Glomerular visceral epithelial cell (primary cell): Measurements from ENCODE around the gene GPR183.
"Not testable (repeated sequence)": the region's sequence is repeated elsewhere in the genome, so short reads cannot be mapped to it uniquely, and the experiment has no call there.

Source experiments
- DNase-seq: peaks from one replicate; pipeline ENCODE4 v3.0.0-alpha.2; 2016; ENCODE audit errors: extremely low spot score

Gene GPR183

DNA sequence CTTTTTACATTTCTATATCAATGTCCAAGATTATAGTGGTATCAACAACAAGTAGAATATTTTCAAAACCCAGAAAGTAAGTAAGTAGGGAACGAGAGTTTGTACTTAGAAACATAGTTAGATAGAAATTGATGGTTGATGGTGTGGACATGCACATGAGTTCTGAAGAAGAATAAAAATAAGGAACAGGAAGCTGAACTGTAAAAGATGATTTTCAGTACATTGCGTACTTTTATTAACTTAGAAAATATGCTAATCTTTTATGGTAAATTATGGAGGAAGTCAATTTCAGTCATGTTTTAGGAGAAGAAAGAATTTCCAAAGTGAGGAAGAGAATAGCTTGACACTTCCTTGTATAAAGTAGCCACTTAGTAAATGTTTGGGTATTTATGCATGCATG is 36.7 kb downstream of the GPR183 start:
- no peak for DNase-seq

DNA sequence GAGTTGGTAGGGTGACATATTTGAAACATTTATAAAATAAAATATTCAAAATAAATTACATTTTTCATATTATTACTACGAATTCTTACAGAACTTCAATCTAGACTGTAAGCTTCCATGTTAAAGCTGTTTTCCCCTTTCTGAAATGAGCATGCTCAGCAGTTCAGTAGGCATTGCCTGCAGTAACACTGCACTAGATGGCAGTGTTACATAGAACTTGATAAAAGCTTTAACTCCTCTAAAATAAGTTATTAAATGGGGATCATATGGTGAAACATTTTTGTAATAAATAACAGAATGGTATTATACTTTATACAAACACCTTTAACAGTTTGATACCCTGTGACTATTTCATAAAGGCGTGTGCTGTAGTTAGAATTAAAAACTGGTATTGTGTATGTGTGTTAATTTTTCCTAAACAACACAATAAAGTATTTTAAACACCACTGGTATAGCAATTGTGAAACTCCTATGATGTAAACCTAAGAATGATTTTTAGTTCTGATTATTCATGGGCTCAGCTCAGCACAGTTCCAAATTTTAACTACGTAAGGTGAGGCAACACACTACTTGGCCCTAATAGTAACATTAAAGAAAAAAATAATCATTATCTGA is 37.5 kb downstream of the GPR183 start:
- DNase-seq = peak; percentile 54

DNA sequence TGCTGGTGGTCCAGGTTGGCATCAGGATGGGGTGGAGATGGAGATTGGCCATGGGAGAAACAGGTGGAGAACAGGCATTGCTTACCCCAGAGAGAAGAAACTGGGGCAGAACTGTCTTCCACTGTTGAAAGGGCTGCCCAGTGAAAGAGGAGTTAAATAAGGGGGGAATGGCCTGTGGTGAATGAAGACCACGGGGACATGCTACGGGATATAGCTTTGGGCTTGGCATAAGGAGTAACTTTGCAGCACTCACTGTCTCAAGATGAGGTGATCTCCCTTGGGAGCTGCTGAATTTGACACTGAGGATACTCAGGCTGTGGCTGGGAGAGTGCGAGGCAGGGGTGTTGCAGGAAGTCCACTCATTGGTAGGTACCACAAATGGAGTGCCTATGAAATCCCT is 38.4 kb downstream of the GPR183 start:
- DNase-seq = no peak

DNA sequence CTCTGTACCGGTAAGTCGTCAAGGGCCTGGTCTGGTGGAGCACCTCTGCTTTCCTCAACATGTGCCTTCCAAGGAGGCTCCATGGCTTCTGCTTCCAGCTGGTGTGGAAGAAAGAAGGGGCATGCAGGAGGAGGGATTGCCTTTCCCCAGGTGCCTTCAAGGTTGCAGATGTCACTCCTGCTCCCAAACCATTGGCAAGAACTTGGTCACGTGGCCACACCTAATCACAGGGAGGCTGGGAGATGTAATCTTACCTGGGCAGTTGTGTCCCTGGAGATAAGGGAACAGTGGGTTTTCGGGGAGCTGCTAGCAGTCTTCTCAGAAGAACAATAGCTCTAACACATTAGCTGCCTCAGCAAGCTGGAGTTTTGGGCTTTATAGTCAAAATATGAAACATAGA is 39.3 kb downstream of the GPR183 start:
- no peak for DNase-seq

DNA sequence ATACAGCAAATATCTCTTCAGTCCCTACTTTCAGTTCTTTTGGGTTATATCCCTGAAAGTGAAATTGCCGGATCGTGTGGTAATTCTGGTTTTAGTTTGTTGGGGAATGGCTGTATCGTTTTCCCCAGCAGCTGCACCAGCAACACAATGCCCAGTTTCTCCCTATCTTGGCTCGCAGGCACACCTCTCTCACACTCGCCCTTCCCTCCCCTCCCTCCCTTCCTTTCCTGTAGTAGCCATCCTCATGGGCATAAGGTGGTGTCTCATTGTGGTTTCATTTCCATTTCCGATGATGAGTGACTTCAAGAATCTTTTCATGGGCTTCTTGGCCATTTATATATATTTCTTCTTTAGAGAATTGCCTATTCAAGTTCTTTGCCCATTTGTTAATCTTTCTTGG is 40.4 kb downstream of the GPR183 start:
- no peak for DNase-seq

DNA sequence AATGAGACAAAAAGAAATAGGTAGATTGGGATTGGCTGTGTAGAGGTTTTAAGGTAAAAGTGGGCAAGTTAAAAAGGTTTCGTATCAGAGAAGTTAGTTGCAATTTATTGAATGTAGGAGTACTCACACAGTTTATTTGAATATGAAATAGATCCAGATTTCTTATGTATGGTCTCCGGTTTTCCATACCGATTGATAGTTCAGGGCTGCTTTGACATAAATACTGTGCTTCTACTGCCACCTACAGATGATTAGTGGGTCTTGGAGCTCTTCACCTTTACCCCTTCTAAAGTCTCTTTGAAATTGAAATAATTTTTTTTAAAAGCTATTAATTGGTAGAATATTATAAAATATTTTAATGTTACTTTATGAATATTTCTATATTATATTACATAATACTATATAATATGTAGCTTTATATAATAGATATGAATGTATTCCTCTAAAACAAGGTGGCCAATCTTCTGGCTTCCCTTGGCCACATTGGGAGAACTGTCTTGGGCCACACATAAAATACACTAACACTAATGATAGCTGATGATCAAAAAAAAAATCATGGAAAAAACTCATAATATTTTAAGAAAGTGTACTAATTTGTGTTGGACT is 41.3 kb downstream of the GPR183 start:
- peak; percentile 46 for DNase-seq

DNA sequence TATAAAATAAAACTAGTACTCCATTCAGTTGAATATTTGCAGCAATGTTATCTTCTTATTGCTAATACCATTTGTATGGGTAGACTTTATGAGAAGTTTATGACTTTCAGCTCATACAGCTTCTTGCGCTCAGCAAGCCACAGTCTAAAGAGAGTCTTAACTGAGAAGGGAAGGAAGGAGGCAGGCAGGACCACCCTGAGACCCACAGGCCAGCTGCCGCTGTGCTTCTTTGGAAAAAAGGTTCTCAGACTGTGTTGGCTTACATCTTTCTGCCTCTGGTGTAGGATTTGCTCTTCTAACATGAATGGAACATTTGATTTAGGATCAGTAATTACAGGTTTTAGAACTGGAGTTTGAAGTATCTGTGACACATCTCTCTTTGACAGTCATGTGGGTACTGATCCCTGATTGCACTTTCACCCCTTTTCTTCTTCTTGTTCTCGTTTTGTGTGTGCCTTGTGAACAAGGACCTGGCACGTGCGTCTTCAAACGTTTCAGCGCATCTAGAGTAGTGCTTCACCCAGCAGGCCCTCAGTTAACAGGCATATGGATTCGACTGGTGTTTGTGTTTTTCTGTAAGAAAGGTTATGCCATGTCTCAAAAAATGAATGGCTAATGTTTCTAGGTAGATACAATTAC is 41.9 kb downstream of the GPR183 start:
- DNase-seq = no peak

DNA sequence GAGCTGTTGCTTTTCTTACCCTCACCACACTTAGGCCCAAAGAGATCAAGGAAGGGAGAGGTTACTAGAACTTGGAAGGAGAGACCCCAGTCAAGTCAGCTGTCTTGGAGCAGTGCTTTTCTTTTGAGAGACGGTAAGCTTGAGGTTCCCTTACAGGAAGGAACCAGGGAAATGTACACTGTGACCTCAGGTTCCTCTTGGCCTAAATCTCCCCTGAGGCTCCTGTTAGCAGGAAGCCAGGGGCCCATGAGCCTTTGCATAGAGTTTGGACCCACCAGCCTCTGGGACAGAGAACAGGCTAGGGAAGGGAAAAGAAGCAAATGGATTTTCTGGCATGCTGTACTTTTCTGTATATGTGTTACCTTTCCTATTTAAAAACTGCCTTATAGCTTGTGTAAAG is 43.1 kb downstream of the GPR183 start:
- DNase-seq = no peak

DNA sequence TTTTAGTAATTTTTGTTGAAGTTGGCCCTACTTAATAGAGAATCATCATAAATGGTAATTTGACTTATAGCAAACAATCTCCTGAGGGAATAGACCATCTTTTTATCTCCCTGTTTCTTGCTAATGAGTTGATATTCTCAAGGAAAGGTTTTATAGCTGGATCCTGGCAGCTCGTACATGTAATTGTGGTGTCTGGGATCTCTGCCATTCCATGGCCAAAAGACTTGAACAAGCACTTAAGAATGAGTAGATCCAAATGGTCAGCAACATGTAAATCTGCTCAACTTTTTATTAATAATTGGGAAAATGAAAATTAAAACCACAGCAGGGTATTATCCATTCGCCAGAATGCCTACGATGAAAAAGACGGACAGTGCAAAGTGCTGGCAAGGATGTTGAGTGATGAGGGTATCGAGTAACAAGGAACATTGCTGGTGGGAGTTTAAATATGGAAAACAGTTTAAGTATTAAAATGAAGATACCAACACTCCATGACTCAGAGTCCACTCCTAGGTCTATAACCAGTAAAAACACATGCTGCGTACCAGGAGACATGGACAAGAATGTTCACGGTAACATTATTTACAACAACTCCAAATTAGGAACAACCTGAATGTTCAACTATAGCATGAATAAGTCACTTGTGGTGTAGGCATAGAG is 43.9 kb downstream of the GPR183 start:
- no peak for DNase-seq

DNA sequence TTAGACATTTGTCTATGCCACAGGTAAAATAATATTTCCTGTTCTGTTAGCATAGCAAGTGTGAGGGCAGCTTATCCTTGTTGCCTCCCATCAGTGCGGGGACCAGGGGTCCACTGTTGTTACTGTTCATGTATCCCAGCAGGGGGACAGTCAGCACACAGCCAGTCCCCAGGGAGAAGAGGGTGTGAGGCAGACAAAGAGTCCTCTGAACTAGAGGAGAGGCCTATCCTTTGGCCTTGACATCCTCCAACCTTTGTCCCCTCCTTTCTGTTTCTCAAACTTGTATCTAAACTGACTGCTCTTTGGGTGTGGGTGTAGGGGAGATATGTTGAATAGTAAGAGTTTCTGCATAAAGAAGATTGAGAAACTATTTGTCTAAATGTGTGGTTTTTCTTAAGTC is 46.1 kb downstream of the GPR183 start:
- DNase-seq = no peak

DNA sequence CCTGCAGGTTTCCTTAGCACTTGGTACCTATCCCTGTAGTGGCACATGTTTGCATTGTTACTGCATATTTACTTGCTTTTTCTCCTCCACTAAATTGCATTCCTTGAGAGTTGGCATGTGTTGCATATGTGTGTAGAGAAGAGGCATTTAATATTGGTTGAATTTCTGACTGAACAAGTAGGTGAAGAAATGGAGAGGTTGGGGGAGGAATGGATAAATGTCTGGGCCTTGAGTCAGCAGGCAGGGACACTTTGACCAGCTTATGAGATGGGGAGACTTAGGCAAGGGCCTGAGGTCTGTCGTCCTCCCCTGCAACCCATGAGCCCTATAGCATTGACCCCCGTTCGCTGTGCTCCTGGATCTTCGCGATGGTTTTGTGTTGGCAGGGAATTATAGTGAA is 47.0 kb downstream of the GPR183 start:
- no peak for DNase-seq

DNA sequence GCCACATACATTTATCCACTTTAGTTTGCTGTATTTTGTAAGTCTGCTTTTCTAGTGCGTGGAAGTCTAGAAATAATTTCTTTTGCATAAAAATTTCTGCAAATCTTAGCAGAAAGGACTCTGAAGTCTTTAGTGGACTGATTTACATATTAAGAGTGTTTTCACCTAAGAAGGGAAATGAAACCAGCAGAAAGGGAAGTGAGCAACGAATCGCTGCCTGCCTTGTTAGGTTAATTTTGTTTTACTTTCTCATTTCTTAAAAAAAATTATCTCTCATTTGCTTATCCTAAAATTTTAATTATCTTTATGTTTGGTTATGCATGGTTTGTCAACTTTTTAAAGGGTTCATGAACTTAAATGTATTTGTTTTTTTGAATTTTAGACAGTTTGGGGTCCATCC is 48.3 kb downstream of the GPR183 start:
- DNase-seq = no peak

DNA sequence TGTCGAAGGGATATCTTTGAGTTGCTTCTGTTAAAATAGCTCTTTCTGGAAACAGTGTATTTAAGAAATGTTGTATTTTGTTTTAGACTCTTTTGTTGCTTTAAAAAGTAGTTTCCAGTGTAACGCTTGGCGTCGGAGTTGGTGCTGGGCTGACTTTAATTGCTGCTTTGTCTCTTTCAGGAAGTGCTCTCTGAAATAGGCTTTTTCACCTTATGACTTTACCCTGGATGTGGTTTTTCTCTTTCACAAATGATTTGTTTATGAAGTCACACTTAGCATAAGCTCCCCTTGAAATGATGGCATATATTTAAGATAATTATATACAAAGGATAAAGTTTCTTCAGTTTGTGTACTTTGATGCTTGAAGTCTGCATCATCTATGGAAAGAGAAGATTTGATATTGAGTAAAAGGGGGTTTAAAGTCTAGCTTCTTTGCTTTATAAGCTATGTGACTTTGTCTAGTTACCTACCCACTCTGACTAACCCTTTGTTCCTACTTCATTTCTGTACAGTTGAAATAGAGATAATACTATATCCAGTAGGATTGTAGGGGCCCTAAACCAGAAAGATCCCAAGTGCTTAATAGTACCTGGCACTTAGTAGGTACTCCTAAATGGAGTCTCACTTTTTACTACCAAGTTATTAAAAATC is 48.9 kb downstream of the GPR183 start, which contains the start of gene GPR18:
Gene GPR18 (minus strand): TSS at position 170 of the 651 bp plus-strand sequence. CDS start 2,507 bp downstream, outside the sequence.
- DNase-seq = no peak

DNA sequence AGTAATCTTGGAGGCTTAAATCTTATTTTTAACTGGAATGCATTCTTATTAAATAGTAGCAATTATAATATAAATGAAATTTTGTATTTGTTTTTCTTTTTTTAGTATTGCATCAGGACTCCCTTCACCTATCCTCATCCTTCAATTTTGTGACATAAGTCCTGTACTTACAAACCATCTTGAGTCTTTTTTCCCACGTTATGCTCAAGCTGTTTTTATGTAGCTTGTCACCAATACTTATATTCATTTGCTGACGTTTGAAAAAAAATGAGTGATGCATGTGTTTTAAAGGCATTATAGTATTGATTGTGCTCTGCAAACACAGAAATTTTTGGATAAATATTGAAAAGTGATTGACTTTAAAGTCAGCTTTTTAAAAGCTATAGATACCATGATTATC is 49.9 kb downstream of the GPR183 start:
- no peak for DNase-seq

DNA sequence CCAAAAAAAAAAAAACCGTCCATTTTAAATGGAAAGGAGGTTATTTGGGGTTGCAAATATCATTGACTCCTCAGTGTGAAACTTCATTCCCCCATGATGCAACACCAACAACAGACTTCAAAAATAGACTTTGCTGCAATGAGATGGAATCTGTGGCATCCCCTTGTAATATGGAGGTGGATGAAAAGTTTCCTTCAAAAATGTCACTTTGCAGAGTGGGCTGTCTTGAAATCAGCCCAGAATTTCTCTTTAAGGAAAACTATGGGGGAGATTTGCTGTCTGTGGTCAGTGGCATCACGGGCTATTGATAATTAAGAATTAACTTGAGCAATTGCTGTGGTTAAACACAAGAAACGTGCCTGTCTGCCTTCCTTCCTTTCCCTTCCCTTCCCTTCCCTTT is 50.5 kb downstream of the GPR183 start:
- peak; percentile 29 for DNase-seq

DNA sequence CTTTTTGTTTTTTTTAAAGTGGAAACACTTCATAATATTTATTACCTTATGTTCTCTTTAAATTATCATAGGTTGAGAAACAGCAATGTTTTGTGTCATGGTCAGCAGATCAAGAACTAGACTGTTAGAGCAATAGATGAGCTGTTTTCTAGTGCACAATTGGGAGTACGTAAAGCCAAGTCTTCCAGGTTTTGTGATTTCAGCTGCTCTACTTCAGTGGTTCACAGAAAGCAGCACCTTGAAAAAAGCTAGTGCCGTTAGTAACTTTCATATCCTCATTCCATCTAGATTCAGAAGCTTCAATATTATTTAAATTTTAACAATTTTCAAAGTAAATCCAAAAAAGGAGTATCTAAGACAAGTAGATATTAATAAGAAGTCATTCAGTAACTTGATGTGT is 50.9 kb downstream of the GPR183 start:
- no peak for DNase-seq

DNA sequence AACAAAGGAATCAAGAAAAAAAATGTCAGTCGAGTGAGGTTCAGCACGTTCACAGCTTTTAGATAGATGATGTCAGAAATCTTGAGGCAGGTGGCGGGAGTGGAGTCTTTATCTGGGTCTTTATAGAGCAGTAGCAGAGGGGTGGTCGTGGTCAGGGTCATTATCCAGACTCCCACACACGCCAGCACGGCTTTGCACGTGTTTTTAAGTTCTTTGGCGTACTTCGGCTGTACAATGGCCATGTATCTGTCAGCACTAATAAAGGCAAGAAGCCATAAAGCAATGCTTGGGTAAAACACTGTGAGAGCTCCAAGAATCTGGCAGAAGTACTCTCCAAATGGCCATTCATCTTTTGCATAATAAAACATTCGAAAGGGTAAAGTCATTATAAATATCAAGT is 51.9 kb downstream of the GPR183 start:
- no peak for DNase-seq

DNA sequence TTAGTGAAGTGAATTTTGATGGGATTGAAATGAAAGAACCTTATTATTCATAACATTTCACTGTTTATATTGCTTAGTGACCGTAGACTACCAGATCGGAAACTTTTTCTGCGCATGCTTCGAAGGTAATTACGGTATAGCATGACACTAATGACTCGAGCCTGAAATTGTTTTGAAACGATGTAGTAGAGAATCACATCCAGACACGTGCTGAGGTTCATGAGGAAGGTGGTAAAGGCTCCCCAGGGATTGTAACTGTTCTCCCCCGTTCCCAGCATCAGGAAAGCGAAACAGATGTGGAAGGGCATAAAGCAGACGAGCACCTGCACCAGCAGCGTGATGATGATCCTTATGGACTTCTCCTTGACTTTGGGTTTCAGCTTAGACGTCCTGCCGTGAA is 52.4 kb downstream of the GPR183 start:
- DNase-seq = no peak

DNA sequence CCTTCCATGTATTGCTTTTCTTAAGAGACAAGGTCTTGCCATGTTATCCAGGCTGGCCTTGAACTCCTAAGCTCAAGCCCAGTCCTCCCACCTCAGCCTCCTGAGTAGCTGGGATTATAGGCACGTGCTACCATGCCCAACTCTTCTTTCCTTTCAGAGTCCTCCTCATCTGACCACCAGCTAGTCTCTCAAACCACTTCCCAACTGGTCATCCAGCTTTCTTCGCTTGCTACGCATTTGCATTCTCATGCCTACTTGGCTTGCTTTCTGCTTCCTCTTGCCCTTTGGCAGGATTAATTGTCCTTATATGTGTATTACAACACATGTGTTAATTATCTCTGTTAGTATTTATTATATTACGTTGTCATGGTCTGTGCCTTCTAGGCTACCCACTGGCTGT is 55.3 kb downstream of the GPR183 start:
- DNase-seq = no peak

DNA sequence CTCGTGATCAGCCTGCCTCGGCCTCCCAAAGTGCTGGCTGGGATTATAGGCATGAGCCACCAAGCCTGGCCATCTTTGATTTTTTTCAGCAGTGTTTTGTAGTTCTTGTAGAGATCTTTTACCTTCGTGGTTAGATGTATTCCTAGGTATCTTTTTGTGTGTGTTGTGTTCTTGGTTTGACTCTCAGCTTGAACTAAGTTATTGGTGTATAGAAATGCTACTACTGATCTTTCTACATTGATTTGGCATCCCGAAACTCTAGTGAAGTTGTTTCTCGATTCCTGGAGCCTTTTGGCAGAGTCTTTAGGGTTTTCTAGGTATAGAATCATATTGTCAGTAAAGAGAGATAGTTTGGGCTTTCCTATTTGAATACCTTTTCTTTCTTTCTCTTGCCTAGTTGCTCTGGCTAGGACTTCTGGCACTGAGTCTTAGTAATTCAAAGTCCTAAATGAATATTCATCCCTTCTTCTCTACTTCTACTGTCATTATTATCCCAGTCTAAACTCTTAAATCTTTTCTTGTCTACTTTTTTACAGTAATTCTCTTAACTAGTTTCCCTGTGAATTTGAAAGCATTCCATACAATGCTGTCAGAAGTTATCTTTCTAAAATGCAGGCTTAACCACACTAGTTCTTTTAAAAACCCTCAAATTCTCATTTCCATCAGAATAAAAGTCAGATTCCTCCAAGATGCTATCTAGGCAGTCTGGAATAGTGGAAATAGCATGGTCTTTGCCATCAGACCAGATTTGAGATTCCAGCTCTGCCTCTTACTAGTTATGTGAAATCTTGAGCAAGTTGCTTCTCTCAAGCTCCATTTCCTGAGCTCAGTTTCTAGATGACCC is 56.0 kb downstream of the GPR183 start:
- DNase-seq = no peak

DNA sequence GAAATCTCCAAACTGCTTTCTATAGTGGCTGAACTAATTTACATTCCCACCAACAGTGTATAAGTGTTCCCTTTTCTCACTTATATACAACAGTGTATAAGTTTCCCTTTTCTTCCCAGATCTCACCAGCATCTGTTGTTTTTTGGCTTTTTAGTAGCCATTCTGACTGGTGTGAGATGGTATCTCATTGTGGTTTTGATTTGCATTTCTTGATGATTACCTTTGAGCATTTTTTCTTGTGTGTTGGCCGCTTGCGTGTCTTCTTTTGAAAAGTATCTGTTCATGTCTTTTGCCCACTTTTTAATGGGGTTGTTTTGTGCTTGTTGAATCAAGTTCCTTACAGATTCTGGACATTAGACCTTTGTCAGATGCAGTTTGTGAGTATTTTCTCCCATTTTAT is 57.6 kb downstream of the GPR183 start:
- DNase-seq = not testable (repeated sequence)
